Neural progenitor cell (in vitro differentiated cells): ENCODE data around the gene CLIP2.

Experiments used
- CTCF ChIP-seq: fragments of 200-600 bp; sonication (generic); IDR thresholded peaks from 2 replicates; pipeline ENCODE4 v1.5.1; 2017; ENCODE audit warnings: antibody characterized with exemption, mild to moderate bottlenecking
- EZH2 ChIP-seq: fragments of 200-600 bp; sonication (generic); IDR thresholded peaks from 2 replicates; pipeline ENCODE4 v1.6.1; 2017; ENCODE audit warnings: antibody characterized with exemption, mild to moderate bottlenecking, moderate library complexity
- EZH2phosphoT487 ChIP-seq: fragments of 200-600 bp; sonication (generic); IDR thresholded peaks from 2 replicates; pipeline ENCODE4 v1.6.1; 2017; ENCODE audit warnings: antibody characterized with exemption

- TF ChIP-seq CTCF = no peak
- TF ChIP-seq EZH2 = no peak
- no peak for TF ChIP-seq EZH2phosphoT487
Measured at GRCh38 chr7:74286131-74286530, 3.1 kb upstream of the CLIP2 start.
